Measurements from ENCODE around the gene AGER.

DNA sequence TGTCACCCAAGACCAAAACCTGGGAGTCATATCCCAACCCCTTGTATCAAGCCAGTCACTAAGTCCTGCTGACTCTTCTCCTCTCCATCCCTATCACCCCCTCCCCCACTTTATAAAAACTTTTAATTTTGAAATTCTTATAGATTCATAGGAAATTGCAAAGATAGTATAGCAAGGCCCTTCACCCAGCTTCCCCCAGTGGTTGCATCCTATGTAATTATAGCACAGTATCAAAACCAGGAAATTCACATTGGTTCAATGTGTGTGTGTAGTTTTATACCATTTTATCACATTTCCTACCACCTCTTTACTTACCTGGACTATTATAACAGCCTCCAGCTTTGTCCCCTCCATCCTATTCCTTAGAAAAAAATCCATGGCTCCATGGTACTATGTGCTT is 26.0 kb downstream of the AGER start:
- TF ChIP-seq, protein P1, sequence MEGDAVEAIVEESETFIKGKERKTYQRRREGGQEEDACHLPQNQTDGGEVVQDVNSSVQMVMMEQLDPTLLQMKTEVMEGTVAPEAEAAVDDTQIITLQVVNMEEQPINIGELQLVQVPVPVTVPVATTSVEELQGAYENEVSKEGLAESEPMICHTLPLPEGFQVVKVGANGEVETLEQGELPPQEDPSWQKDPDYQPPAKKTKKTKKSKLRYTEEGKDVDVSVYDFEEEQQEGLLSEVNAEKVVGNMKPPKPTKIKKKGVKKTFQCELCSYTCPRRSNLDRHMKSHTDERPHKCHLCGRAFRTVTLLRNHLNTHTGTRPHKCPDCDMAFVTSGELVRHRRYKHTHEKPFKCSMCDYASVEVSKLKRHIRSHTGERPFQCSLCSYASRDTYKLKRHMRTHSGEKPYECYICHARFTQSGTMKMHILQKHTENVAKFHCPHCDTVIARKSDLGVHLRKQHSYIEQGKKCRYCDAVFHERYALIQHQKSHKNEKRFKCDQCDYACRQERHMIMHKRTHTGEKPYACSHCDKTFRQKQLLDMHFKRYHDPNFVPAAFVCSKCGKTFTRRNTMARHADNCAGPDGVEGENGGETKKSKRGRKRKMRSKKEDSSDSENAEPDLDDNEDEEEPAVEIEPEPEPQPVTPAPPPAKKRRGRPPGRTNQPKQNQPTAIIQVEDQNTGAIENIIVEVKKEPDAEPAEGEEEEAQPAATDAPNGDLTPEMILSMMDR (IDR thresholded peaks at IDR 0.05): no peak
- TF ChIP-seq EP300 (IDR thresholded peaks at IDR 0.05) (no peak), POLR2A (IDR thresholded peaks at IDR 0.05) (no peak)
